Measurements from ENCODE around the gene KANK2.
"Not testable (repeated sequence)": the region's sequence is repeated elsewhere in the genome, so short reads cannot be mapped to it uniquely, and the experiment has no call there.

KANK2 gene

GRCh38 chr19:11140023-11140538, 57.3 kb downstream of the KANK2 start:
- not testable (repeated sequence) for DNase-seq (ENCODE audit: low spot score)

- no peak for DNase-seq (ENCODE audit: low spot score)
Measured at GRCh38 chr19:11138601-11139300, 58.6 kb downstream of the KANK2 start.

- no peak for DNase-seq (ENCODE audit: low spot score)
Measured at GRCh38 chr19:11137542-11138384, 59.6 kb downstream of the KANK2 start.

- no peak for DNase-seq (ENCODE audit: low spot score)
Measured at GRCh38 chr19:11136400-11137101, 60.8 kb downstream of the KANK2 start.

- no peak for DNase-seq (ENCODE audit: low spot score)
Measured at GRCh38 chr19:11131471-11131870, 65.9 kb downstream of the KANK2 start.

GRCh38 chr19:11130824-11131455, 66.4 kb downstream of the KANK2 start:
- peak; percentile 82 for DNase-seq (ENCODE audit: low spot score)

- DNase-seq (ENCODE audit: low spot score) = no peak
Measured at GRCh38 chr19:11127905-11128304, 69.4 kb downstream of the KANK2 start.

- peak; percentile 83 for DNase-seq (ENCODE audit: low spot score)
Measured at GRCh38 chr19:11125994-11126685, 71.2 kb downstream of the KANK2 start.

- DNase-seq (ENCODE audit: low spot score) = not testable (repeated sequence)
Measured at GRCh38 chr19:11124157-11124556, 73.2 kb downstream of the KANK2 start.

GRCh38 chr19:11123114-11123513, 74.2 kb downstream of the KANK2 start:
- no peak for DNase-seq (ENCODE audit: low spot score)

GRCh38 chr19:11121963-11122362, 75.4 kb downstream of the KANK2 start:
- not testable (repeated sequence) for DNase-seq (ENCODE audit: low spot score)

GRCh38 chr19:11116507-11116906, 80.8 kb downstream of the KANK2 start:
- DNase-seq (ENCODE audit: low spot score) = no peak

GRCh38 chr19:11115895-11116446, 81.4 kb downstream of the KANK2 start:
- DNase-seq (ENCODE audit: low spot score) = no peak

- DNase-seq (ENCODE audit: low spot score) = no peak
Measured at GRCh38 chr19:11115042-11115441, 82.3 kb downstream of the KANK2 start.
